Fibroblast of lung (primary cell): ENCODE data around the gene WDR27.

Source experiments
- EZH2 ChIP-seq: IDR thresholded peaks from 2 replicates; pipeline ENCODE4 v1.5.1; 2012; ENCODE audit warnings: low read length, control low read depth, mild to moderate bottlenecking; ENCODE audit errors: missing control alignments
- TF ChIP-seq, protein P1 (sequence below), 2 donors: IDR thresholded peaks in 1 of 2; conservative IDR thresholded peaks in 1 of 2; 1 replicate in 1 of 2; 2 replicates in 1 of 2; pipeline ENCODE4 v1.5.1; 2011 to 2012; ENCODE audit warnings: low read length in 2 of 2, control low read depth in 1 of 2, inconsistent platforms in 1 of 2, low read depth in 1 of 2, mild to moderate bottlenecking in 1 of 2

DNA sequence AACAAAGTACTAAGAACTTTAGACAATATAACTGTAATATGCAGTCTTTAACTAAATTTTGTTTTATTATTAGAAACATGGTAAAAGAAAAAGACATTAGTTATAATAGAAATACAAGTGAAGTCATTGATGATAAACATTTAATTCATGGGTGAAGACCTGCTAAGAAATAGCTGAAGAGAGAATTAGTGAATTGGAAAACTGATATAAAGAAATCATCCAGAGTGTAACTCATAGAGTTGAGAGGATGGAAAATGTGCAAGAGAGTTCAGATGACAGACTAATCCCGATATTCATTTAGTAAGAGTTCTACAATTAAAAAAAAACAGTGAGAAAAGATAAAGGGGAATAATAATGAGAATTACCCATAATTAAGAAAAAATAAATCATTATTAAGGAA, 227.5 kb downstream of the WDR27 start:
- TF ChIP-seq, protein P1, sequence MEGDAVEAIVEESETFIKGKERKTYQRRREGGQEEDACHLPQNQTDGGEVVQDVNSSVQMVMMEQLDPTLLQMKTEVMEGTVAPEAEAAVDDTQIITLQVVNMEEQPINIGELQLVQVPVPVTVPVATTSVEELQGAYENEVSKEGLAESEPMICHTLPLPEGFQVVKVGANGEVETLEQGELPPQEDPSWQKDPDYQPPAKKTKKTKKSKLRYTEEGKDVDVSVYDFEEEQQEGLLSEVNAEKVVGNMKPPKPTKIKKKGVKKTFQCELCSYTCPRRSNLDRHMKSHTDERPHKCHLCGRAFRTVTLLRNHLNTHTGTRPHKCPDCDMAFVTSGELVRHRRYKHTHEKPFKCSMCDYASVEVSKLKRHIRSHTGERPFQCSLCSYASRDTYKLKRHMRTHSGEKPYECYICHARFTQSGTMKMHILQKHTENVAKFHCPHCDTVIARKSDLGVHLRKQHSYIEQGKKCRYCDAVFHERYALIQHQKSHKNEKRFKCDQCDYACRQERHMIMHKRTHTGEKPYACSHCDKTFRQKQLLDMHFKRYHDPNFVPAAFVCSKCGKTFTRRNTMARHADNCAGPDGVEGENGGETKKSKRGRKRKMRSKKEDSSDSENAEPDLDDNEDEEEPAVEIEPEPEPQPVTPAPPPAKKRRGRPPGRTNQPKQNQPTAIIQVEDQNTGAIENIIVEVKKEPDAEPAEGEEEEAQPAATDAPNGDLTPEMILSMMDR (conservative IDR thresholded peaks at IDR 0.05 in 1 of 2, IDR thresholded peaks at IDR 0.05 in 1 of 2; ENCODE audit: low read depth in 1 of 2, low read length in 2 of 2): no peak
- TF ChIP-seq EZH2: no peak
